Osteoblast (primary cell): Measurements from ENCODE around the gene CDR2. TPM values are rescaled to one million over a fixed set of nuclear protein-coding genes. Genes with fewer than 3 reads are reported as not detected.

ENCODE experiments used
- DNase-seq: peaks from one replicate; pipeline ENCODE4 v3.0.0; 2011; ENCODE audit warnings: low spot score, mixed read lengths; ENCODE audit not compliant: insufficient read length; ENCODE audit errors: missing footprints
- H2AFZ ChIP-seq: 2 replicates; pipeline ENCODE4 v1.6.0; 2011; ENCODE audit warnings: mild to moderate bottlenecking, low read length
- H3K27ac ChIP-seq: 2 replicates; pipeline ENCODE4 v1.5.1; 2011; ENCODE audit warnings: mild to moderate bottlenecking, low read depth, low read length, moderate library complexity
- H3K27me3 ChIP-seq: 2 replicates; pipeline ENCODE4 v1.6.0; 2012; ENCODE audit warnings: mild to moderate bottlenecking, control low read depth, inconsistent platforms, low read length, moderate library complexity; ENCODE audit not compliant: insufficient read depth
- H3K36me3 ChIP-seq: 2 replicates; pipeline ENCODE4 v1.5.1; 2011; ENCODE audit warnings: mild to moderate bottlenecking, low read length, control low read depth, moderate library complexity; ENCODE audit not compliant: insufficient read depth
- H3K4me1 ChIP-seq: 2 replicates; pipeline ENCODE4 v1.5.1; 2011; ENCODE audit warnings: mild to moderate bottlenecking, low read length, control low read depth, moderate library complexity; ENCODE audit not compliant: insufficient read depth
- H3K4me2 ChIP-seq: 2 replicates; pipeline ENCODE4 v1.6.0; 2011; ENCODE audit warnings: mild to moderate bottlenecking, low read length; ENCODE audit not compliant: insufficient read depth
- H3K4me3 ChIP-seq: fragments of 200-600 bp; sonication (generic); 3 replicates; pipeline ENCODE4 v1.5.1; 2012; ENCODE audit warnings: mild to moderate bottlenecking, low read length, inconsistent platforms; ENCODE audit not compliant: insufficient read depth
- H3K79me2 ChIP-seq: 2 replicates; pipeline ENCODE4 v1.6.0; 2012; ENCODE audit warnings: mild to moderate bottlenecking, low read length, control low read depth, inconsistent platforms; ENCODE audit not compliant: insufficient read depth
- H3K9me3 ChIP-seq: 2 replicates; pipeline ENCODE4 v1.5.1; 2011; ENCODE audit warnings: low read depth, low read length, control low read depth
- H4K20me1 ChIP-seq: 2 replicates; pipeline ENCODE4 v1.6.0; 2012; ENCODE audit warnings: mild to moderate bottlenecking, low read length, control low read depth; ENCODE audit not compliant: insufficient read depth
- total RNA-seq: library from RNA; depleted of rRNA; stranded (reverse); fragments of >200 nt; gene quantifications from 2 replicates; pipeline ENCODE4 v1.2.3, GENCODE V29; 2012
- TF ChIP-seq, protein P1 (sequence below): IDR thresholded peaks from 2 replicates; pipeline ENCODE4 v1.5.1; 2011; ENCODE audit warnings: mild to moderate bottlenecking, low read depth, low read length, moderate library complexity; ENCODE audit errors: extremely low read depth

The CDR2 gene
- total RNA-seq, 1 donor: 52.5 TPM

DNA sequence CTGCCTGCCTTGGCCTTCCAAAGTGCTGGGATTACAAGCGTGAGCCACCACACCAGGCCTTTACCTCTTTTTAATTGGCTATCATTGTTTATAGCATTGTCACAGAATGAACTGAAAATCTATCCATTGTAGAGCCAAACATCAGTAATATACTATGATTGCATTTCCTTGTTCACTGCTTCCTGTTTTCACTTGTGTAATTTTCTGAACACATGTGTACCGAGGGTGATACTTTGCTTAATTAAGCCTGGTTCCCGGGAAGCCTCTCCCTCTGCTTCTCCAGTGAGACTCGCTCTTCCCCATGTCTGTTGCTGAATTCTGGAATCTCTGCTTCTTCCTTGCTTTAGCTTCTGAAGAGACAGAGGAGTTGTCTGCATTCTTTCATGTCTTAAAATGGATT, 44.1 kb downstream of the CDR2 start:
- Histone ChIP-seq H4K20me1 (peaks cover 6% of the 10 kb centered on the region), H2AFZ (no peak overlapping the region), H3K4me2 (no peak overlapping the region), H3K4me3 (no peak overlapping the region), H3K79me2 (peaks cover 11% of the 10 kb centered on the region), H3K9me3 (no peaks in the 10 kb centered on the region), H3K27ac (no peak overlapping the region), H3K36me3 (peaks cover 66% of the 10 kb centered on the region), H3K4me1 (no peaks in the 10 kb centered on the region), H3K27me3 (no peaks in the 10 kb centered on the region)
- DNase-seq: peak; percentile 26
- TF ChIP-seq, protein P1, sequence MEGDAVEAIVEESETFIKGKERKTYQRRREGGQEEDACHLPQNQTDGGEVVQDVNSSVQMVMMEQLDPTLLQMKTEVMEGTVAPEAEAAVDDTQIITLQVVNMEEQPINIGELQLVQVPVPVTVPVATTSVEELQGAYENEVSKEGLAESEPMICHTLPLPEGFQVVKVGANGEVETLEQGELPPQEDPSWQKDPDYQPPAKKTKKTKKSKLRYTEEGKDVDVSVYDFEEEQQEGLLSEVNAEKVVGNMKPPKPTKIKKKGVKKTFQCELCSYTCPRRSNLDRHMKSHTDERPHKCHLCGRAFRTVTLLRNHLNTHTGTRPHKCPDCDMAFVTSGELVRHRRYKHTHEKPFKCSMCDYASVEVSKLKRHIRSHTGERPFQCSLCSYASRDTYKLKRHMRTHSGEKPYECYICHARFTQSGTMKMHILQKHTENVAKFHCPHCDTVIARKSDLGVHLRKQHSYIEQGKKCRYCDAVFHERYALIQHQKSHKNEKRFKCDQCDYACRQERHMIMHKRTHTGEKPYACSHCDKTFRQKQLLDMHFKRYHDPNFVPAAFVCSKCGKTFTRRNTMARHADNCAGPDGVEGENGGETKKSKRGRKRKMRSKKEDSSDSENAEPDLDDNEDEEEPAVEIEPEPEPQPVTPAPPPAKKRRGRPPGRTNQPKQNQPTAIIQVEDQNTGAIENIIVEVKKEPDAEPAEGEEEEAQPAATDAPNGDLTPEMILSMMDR: no peak

DNA sequence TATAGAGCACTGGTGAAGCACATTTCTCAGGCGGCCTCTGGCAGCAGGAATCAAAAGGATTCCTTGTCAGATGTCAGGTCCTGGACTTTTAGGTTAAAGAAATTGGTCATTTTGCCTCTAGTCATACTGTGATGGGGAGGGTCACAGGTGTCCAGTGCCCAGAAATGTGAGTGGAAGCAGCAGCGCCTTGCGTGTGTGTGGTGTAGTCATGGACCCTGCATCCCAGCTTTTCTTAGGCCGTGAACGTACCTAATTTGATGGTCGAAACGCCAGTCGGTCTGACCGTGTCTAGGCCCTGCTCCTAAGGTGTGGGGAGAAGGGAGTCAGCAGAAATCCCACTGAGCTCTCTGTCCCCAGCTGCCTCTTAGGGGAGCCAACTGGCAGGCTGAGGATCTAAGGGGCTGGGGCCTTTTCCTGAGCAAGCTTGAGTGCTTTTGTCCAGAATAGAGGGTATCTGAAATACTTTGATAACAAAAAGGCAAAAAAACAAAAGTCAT, 45.2 kb downstream of the CDR2 start:
- no peak overlapping the region for H3K4me2 ChIP-seq
- no peaks in the 10 kb centered on the region for H3K4me1 ChIP-seq
- peaks cover 6% of the 10 kb centered on the region for H4K20me1 ChIP-seq
- TF ChIP-seq, protein P1: no peak
- no peak overlapping the region for H3K27ac ChIP-seq
- no peak overlapping the region for H3K4me3 ChIP-seq
- H2AFZ ChIP-seq: no peak overlapping the region
- H3K27me3 ChIP-seq: no peaks in the 10 kb centered on the region
- peaks cover 64% of the 10 kb centered on the region for H3K36me3 ChIP-seq
- peak; percentile 66 for DNase-seq
- H3K79me2 ChIP-seq: peaks cover 2% of the 10 kb centered on the region
- no peaks in the 10 kb centered on the region for H3K9me3 ChIP-seq

DNA sequence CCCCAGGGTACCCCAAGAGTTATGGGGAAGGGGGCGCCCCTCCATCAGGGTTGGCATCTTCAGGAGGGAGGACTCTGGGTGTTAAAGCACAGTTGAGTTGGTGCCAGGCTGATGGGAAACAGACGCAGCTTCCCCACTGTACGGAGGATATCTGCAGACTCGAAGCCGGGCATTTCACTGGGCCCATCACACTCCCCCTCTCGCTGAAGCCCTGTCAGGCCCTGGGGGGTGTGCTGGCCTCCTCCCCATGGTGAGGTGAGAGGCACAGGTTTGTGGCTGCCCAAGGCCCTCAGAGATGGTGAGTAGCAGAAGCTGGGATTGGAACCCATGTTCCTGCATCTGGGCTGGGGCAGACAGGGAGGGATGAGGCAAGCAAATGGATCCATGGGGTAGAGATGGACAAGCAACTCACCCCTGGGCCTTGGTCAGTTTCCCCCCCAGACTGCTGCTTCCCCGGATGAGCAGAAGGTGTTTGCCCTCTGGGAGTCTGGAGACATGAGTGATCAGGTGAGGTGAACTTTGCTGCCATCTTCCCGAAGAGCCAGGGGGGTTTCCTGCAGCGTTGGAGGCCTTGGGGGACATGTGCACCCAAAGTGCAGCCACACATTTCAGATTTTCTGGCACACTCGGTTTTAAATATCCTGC, 46.2 kb downstream of the CDR2 start:
- peak; percentile 35 for DNase-seq
- H3K4me1 ChIP-seq: no peaks in the 10 kb centered on the region
- peaks cover 2% of the 10 kb centered on the region for H4K20me1 ChIP-seq
- H3K79me2 ChIP-seq: no peaks in the 10 kb centered on the region
- H2AFZ ChIP-seq: no peak overlapping the region
- no peaks in the 10 kb centered on the region for H3K9me3 ChIP-seq
- H3K36me3 ChIP-seq: peaks cover 58% of the 10 kb centered on the region
- no peak overlapping the region for H3K4me2 ChIP-seq
- TF ChIP-seq, protein P1: no peak
- H3K27me3 ChIP-seq: no peaks in the 10 kb centered on the region
- H3K27ac ChIP-seq: no peak overlapping the region
- H3K4me3 ChIP-seq: no peak overlapping the region

DNA sequence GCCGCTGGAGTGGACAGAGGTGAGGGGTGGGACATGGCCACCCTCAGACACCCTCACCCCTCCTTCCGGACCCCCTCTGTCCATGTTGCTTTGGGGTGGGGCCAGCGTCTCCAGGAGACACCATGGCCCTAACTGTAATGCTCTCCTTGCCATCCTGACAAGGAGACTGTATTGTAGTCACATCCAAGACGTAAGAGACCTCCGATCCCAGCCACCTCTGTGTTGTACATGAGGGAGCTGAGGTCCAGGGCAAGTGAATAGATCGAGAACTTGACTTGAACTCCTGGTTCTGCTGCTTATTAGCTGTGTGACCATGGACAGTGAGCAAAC, 47.0 kb downstream of the CDR2 start:
- Histone ChIP-seq H3K9me3 (no peaks in the 10 kb centered on the region), H3K27ac (no peak overlapping the region), H3K4me1 (no peaks in the 10 kb centered on the region), H4K20me1 (peaks cover 3% of the 10 kb centered on the region), H3K36me3 (peaks cover 60% of the 10 kb centered on the region), H2AFZ (no peak overlapping the region), H3K4me3 (no peak overlapping the region), H3K27me3 (no peaks in the 10 kb centered on the region), H3K4me2 (no peak overlapping the region), H3K79me2 (no peaks in the 10 kb centered on the region)
- DNase-seq: peak; percentile 13
- TF ChIP-seq, protein P1: no peak
